ENCODE measurements around the gene EXOSC7.
"Not testable (repeated sequence)": the region's sequence is repeated elsewhere in the genome, so short reads cannot be mapped to it uniquely, and the experiment has no call there.

EXOSC7 gene

GRCh38 chr3:44962621-44963393 is 13.2 kb upstream of the EXOSC7 start:
- FAIRE-seq, result no peak

- no peak for FAIRE-seq
These were observed 12.3 kb upstream of the EXOSC7 start for GRCh38 chr3:44963571-44964325.

DNA sequence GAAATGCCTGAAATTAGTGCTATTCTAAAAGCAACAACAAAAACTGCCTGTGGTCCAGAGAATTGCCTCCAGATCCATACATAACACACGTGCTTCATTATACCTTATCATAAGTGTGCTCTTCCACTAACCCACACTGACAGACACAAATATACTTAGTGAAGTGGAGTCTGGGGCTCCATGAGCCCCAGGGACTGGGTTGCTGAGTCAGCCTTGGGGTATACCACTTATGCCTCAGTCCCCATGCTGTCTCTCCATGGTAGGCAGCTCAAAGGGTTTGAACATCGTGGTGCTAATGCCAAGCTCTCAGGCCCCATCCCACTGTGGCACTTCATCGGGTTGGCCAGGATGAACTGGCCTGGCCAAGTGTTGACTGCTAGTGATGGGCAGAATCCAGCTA is 10.9 kb upstream of the EXOSC7 start:
- FAIRE-seq, result no peak

DNA sequence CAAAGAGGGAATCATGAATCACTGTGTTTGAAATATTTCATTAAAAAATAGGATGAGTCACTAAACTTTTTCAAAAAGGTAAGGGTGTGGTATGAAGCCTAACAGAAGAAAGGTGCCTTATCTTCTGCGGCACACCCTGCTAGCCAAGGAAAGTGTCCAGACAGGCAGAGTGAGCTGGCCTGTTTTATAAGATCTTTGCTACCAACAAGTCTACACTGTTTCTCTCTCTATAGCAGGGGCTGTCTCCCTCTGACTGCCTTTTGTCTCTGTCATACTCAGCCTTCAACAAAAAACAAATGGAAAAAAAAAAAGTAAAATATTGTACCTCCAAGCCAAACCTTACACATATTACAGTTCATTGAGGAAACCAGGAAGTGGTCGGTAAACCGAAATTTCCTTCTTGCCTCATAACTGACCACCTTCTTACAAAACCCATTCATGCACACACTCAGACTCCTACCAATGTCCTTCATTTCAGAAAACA is 9.2 kb upstream of the EXOSC7 start:
- no peak for FAIRE-seq

DNA sequence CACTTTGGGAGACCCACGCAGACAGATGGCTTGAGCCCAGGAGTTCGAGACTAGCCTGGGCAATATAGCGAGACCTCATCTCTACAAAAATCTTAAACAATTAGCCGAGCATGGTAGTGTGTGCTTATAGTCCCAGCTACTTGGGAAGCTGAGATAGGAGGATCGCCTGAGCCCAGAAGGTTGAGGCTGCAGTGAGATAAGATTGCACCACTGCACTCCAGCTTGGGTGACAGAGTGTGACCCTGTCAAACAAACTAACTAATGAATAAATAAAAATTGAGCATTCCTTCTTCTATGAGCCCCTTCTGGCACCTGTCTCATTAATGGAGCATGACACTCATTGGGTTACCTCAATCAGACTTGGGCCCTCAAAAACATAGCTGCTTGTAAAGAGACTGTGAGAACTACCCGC is 7.6 kb upstream of the EXOSC7 start:
- FAIRE-seq, result no peak

DNA sequence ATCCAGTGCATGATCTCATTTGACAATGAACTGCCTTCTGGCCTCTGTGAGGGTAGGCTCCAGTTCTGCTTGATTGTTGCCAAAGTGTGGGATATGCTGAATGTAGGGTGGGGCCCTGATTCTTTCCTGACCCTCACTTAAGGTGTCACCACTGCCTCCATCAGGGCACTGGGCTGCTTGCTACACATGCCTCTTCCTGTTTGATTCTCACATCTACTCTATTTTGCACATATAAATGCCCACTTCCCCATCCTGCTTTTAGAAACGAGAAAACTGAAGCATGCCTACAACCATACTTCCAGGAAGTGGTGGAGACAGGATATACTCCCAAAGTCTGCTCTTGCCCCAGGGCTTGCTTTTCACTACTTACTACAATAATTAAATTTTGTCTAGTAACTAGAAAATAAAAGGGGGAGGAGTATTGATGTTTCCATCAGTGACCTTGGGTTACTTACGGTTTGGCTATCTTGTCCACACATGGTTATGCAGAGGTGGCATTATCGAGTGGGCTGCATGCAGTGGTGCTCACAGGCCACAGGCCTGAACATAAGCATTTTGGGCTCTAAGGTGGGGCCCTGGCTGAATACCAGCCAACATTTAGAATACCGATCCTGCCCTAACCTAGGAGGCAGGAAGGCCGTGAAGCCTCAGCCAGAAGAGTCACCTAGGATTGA is 6.8 kb upstream of the EXOSC7 start:
- no peak for FAIRE-seq

DNA sequence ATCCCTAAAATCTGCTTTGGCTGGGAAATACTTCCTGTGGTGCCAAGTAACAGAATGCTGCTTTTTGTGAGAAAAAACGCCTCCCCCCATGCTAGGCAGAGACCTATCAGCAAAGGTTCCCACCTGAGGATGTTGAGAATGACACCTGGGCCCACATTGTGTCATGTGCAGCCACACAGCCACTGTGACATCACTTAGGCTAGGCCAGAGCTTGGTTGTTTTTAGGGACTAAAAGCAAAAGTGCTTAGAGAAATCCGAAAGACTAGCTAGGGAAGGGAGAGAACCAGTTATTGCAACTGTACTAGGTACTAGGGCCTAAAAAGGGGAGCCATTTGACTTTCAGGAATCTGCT is 6.2 kb upstream of the EXOSC7 start:
- FAIRE-seq, result no peak

GRCh38 chr3:44970926-44971490 is 5.0 kb upstream of the EXOSC7 start:
- FAIRE-seq, result no peak

DNA sequence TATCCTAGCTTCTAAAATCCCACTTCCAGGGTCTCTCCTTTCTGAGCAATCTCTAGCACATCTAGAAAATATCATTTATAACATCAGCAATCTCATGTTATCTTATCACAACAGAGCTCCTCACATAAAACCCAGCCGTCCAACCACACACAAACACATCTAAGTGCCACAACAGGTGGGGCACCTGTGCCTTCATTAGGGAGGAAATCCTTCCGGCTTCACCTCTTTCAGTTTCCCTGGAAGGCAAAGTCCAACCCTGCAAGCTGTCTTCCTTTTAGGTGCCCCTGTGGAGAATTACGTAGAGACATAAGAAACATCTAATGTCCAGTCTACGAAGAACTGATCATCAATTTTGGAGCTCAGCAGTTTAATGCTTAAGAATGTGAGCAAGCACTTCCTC is 1.6 kb upstream of the EXOSC7 start:
- FAIRE-seq, result no peak

DNA sequence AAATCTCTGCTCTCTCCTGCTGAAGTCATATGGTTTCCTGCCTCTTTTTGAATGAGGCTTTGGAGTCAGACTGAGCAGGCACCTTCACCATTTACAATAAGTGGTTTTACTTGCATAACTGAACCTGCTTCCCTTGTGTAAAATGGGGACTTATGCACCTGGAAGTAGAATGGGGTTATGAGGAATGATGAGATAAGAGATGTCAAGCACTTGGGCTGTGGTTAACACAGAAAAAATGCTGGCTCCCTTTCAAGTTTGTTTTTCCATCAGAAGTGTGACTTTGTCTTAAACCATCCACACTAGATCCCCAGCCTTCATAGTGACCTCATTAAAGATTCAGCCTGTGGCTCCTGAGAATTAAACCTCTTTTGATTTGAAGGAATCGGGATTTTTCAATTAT is 5.2 kb downstream of the EXOSC7 start:
- FAIRE-seq, result no peak

DNA sequence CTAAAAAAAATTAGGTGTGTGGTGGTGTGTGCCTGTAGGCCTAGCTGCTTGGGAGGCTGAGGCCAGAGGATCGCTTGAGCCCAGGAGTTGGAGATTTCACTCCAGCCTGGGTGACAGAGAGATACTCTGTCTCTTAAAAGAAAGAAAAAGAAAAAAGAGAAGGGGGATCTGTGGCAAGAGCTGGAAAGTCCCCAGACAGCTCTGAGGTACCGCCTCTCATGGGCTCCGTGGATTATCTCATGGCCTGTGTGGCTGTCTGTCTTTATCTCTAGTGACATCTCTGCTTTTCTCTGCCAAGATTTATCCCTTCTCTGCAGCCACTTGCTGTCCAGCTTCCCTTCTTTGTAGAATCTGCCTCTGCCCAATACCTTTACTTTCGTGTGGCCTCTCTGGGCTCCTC is 5.7 kb downstream of the EXOSC7 start:
- FAIRE-seq, result no peak

DNA sequence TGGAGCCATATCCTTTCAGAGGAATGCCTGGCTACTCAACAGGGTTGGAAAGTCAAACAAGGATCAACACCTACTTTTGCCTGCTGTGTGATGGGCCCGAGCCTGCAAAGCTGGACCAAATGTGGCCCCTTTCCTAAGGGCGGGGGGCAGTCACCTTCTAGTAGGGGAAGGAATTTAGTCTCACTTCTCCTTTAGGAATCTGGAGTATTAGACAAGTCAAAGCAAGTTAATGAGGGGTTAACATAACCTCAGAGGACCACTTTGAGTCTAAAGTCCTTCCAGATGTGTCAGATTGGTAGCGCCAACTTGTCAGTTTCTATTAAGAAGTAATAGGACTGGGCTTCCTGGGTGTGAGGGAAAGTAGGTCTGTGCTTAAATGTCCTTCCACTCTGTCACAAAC is 6.8 kb downstream of the EXOSC7 start:
- no peak for FAIRE-seq

DNA sequence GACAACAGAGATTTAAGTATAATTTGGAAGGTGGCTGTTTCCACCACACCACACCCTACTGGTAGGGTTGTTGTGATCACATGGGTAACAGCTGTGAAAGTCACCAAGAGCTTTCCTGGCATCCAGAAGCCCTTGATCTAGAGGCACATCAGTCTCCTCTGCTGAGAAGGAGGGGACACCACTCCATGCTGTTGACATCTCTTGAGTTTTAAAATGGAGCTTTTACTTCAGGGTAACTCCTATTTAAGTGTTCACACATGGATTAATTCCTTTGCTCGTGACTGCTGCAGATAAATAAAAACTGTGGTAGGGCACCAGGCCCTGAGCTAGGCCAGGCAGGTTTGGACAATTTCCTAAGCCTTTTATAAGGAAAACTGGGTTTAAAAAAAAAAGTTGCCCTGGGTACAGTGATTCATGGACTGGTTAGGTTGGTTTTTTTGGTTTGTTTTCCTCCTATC is 7.5 kb downstream of the EXOSC7 start:
- FAIRE-seq, result no peak

DNA sequence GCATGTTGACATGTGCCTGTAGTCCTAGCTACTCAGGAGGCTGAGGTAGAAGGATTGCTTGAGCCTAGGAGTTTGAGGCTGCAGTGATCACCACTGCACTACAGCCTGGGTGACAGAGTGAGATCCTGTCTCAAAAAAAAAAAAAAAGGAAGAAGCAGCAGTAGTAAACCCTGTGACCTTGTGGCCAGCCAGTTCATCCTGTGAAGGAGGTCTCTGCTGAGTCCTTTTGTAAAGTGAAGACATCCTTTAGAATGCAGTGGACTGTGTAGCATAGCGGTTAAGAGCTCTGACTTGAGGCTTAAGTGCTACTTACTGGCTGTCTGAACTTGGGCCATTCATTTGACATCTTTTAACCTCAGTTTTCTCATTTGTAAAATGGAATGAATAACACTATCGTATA is 8.3 kb downstream of the EXOSC7 start:
- no peak for FAIRE-seq

GRCh38 chr3:44986330-44986729 is 10.3 kb downstream of the EXOSC7 start:
- FAIRE-seq, result not testable (repeated sequence)

DNA sequence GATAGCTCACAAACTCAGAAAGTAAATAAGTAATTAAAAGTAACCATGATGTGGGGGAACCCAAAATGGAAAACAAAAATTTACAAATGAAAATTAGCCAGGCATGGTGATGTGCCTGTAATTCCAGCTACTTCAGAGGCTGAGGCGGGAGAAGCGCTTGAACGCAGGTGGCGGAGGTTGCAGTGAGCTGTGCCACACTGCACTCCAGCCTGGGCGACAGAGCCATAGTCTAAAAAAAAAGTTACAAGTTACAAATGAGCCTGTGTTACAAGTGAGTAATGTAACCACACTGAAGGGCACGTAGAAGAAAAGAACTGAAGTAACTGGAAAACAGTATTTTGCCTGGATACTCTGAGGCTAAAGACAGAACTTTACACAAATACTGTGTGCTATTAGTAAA is 11.3 kb downstream of the EXOSC7 start:
- FAIRE-seq, result no peak

- no peak for FAIRE-seq
These were observed 12.0 kb downstream of the EXOSC7 start for GRCh38 chr3:44988073-44988472.

- no peak for FAIRE-seq
These were observed 13.1 kb downstream of the EXOSC7 start for GRCh38 chr3:44989141-44989540.

DNA sequence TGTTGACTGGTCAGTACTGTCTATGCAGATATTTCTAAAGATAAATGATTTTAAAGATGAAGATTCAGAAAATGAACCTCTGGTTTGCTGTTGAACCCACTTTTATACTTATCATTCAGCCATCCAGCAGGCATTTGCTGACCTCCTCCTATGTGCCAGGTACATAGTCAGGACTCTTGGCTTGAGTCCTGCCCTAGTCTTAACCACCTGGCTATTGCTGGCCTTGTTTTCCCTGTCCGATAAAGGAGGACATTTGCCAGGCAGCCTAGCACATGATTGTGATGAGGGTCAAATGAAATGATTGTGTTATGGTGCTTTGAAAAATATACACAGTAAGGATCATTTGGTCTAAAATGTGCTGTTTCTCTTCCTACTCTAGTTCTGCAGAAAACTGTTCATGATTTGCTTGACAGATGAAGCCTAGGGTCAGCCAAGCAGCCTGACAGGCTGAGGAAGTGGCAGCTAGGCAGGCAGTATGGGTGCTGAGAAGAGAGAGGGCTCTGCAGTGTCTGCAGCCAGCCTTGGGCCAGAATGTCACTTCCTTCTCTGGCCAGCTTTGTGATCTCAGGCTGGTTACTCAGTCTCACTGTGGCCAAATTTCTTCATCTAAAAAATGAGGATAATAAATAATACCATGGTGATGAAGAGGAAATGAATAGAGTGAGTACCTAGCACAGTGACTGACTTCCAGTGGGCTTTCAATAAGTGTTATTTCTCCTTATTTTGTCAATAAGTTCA is 13.8 kb downstream of the EXOSC7 start:
- no peak for FAIRE-seq

GRCh38 chr3:44991326-44991725 is 15.3 kb downstream of the EXOSC7 start:
- FAIRE-seq, result no peak

- no peak for FAIRE-seq
These were observed 16.8 kb downstream of the EXOSC7 start for GRCh38 chr3:44992555-44993470.

Data from colon (tissue), 2 donors.